ENCODE data around the gene ACOT7. TPM values are rescaled to one million over a fixed set of nuclear protein-coding genes. Genes with fewer than 3 reads are reported as not detected.

Gene ACOT7
- total and polyA plus RNA-seq, 2 experiments from 2014 or later, result 167 to 169 TPM

GRCh38 chr1:6441586-6441985, 48.0 kb upstream of the ACOT7 start (continued):
- TF ChIP-seq ZNF331 (CRISPR knock-in tag; IDR thresholded peaks at IDR 0.05; ENCODE audit: low read depth), result no peak
- no peak for TF ChIP-seq ZNF114 (CRISPR knock-in tag; IDR thresholded peaks at IDR 0.05)
- TF ChIP-seq STAT1 (IDR thresholded peaks at IDR 0.05; ENCODE audit: unreplicated experiment), result no peak

- peaks cover 18% of the 10 kb centered on the region for H3K4me1 Mint-ChIP-seq
- Histone ChIP-seq H3K27me3 (ENCODE audit: insufficient read depth) (peaks cover 26% of the 10 kb centered on the region), H2AFZ (no peak overlapping the region; the same call in 1 of the 2 replicates), H3K9me2 (ENCODE audit: insufficient read depth) (no peaks in the 10 kb centered on the region), H3K4me1 (ENCODE audit: insufficient read depth) (no peaks in the 10 kb centered on the region), H3K36me3 (ENCODE audit: insufficient read depth) (no peaks in the 10 kb centered on the region), H3K27ac (ENCODE audit: low read depth) (no peak overlapping the region), H3K4me2 (peak overlapping the region; percentile 76), H3K79me2 (replicated peaks; ENCODE audit: insufficient read depth) (no peaks in the 10 kb centered on the region), H3K4me3 (peak overlapping the region; percentile 51), H4K20me1 (replicated peaks; ENCODE audit: insufficient read depth) (no peaks in the 10 kb centered on the region), H3F3A (replicated peaks; ENCODE audit: low read depth) (no peaks in the 10 kb centered on the region)
- TF ChIP-seq ZNF114 (CRISPR knock-in tag; IDR thresholded peaks at IDR 0.05) (no peak), CTCF (conservative IDR thresholded peaks at IDR 0.05; ENCODE audit: low read depth in 2 of 2) (peak; percentile 36 to 67; a peak in 3 of 4 replicates)
- peak; percentile 71 for ATAC-seq
- peak overlapping the region; percentile 61 for H3K4me3 Mint-ChIP-seq
- H3K36me3 Mint-ChIP-seq (ENCODE audit: low read depth), result no peaks in the 10 kb centered on the region
- H3K27ac Mint-ChIP-seq, result no peak overlapping the region
- DNase-seq (ENCODE audit: low spot score), result peak; percentile 82
- H3K27me3 Mint-ChIP-seq (ENCODE audit: insufficient read depth, low read depth, poor library complexity), result peaks cover 28% of the 10 kb centered on the region
- H3K9me3 Mint-ChIP-seq, result no peaks in the 10 kb centered on the region
Measured at GRCh38 chr1:6440198-6441126, 46.9 kb upstream of the ACOT7 start.

GRCh38 chr1:6438047-6438525, 44.5 kb upstream of the ACOT7 start:
- H3K4me3 Mint-ChIP-seq, result no peak overlapping the region
- no peak overlapping the region for H3K27ac ChIP-seq (ENCODE audit: low read depth)
- H3K9me3 Mint-ChIP-seq, result no peaks in the 10 kb centered on the region
- no peak overlapping the region for H3K4me2 ChIP-seq
- H3K4me1 ChIP-seq (ENCODE audit: insufficient read depth), result no peaks in the 10 kb centered on the region
- H3K36me3 Mint-ChIP-seq (ENCODE audit: low read depth), result no peaks in the 10 kb centered on the region
- H3K79me2 ChIP-seq (replicated peaks; ENCODE audit: insufficient read depth), result no peaks in the 10 kb centered on the region
- peaks cover 26% of the 10 kb centered on the region for H3K27me3 Mint-ChIP-seq (ENCODE audit: insufficient read depth, low read depth, poor library complexity)
- H3K4me1 Mint-ChIP-seq, result peaks cover 13% of the 10 kb centered on the region
- peak; percentile 69 for ATAC-seq
- no peak overlapping the region for H2AFZ ChIP-seq
- H3K4me3 ChIP-seq, result no peak overlapping the region
- no peaks in the 10 kb centered on the region for H3K36me3 ChIP-seq (ENCODE audit: insufficient read depth)
- H4K20me1 ChIP-seq (replicated peaks; ENCODE audit: insufficient read depth), result no peaks in the 10 kb centered on the region
- H3F3A ChIP-seq (replicated peaks; ENCODE audit: low read depth), result no peaks in the 10 kb centered on the region
- peak; percentile 94 for DNase-seq (ENCODE audit: low spot score)
- no peak overlapping the region for H3K27ac Mint-ChIP-seq
- peaks cover 26% of the 10 kb centered on the region for H3K27me3 ChIP-seq (ENCODE audit: insufficient read depth)
- no peaks in the 10 kb centered on the region for H3K9me2 ChIP-seq (ENCODE audit: insufficient read depth)
- peak; percentile 91 to 92 for TF ChIP-seq CTCF (conservative IDR thresholded peaks at IDR 0.05; ENCODE audit: low read depth in 2 of 2)
- no peak for TF ChIP-seq NANOG (IDR thresholded peaks at IDR 0.05; ENCODE audit: borderline replicate concordance)
- no peak for TF ChIP-seq ZNF114 (CRISPR knock-in tag; IDR thresholded peaks at IDR 0.05)
- TF ChIP-seq ETS1 (IDR thresholded peaks at IDR 0.05), result no peak

Measured in GM23338 (cell line).